Kidney glomerular epithelial cell (primary cell): ENCODE measurements around the gene ROCK2.
"Not testable (repeated sequence)": the region's sequence is repeated elsewhere in the genome, so short reads cannot be mapped to it uniquely, and the experiment has no call there.

ENCODE experiments used
- DNase-seq: peaks from one replicate; lab custom pipeline; 2025; lab: John Stamatoyannopoulos, UW

Gene ROCK2

DNA sequence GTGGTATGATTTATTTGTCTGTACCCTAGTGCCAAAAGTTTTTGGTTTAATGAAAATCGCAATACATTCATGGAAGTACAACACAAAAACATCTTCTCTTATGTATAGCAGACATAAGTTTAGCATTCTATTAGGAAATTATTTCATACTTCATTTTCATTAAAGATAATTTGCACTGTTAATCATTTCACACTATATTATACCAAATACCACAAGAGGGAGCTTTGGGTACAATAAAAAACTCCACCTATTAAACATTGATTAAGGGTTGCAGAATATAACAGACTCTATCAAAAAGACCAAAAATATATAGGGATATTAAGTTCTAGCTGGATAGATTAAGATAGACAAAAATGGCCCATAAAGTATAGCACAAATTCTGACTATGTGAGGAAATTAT is 110.1 kb downstream of the ROCK2 start:
- peak; percentile 26 for DNase-seq

DNA sequence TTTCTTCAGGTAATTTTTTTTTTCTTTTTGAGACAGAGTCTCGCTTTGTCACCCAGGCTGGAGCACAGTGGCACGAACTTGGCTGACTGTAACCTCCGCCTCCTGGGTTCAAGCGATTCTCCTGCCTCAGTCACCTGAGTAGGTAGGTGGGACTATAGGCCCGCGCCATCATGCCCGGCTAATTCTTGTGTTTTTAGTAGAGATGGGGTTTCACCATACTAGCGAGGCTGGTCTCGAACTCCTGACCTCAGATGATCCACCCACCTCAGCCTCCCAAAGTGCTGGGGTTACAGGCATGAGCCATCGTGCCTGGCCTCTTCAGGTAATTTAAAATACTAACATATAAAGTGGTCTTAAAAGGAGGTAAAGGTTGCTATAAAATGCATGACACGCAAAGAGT is 113.2 kb downstream of the ROCK2 start:
- not testable (repeated sequence) for DNase-seq

DNA sequence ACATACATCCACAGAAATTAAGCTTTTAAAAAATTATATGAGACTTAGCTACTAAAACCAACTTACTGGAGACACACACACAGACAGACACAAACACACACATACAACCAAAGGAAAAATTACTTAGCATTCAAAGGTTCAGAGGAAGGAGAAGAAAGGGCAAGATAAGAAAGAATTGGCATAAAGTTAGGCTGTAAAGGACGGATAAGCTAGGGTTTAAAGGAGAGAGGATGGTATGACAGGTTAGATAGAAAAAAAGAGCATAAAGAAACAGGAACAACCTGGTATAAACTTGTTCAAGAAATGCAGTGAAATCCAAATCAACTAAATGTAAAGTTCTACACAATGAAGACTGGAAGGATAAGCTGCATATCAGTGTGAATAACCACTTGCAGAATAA is 115.7 kb downstream of the ROCK2 start:
- no peak for DNase-seq

DNA sequence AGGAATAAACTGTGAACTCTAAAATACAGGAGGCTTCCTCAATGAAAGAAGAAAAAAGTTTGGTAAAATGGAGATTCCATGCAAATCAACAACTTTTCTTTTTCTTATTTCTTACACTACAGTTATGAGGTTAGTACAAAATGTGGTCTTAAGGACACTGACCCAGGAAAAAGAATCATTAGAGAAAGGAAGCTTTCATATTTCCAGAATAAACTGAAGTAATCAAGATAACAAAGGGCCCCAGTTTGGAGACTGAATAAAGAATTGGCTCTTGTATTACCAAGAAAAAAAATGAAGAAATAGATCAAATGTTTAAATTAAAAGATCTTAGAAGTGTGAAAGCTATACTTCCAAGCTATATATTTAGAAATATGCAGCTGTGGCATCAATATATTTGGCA is 116.8 kb downstream of the ROCK2 start:
- no peak for DNase-seq

DNA sequence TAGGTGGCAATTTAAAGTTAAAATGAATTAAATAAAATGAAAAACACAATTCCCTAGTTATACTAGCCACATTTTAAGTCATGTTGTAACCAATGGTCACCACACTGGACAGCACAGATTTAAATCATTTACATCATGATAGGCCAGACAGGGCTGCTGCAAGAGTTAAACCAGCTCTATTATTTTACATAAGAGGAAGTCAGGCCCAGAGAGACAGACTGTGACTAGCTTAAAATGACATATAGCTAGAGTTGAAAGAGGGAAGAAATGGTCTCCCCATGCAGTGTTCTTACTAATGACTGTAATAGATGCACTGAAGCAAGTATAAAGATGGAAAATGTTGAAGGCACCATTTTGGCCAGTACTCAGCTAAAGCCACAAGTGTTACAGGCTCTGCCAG is 119.5 kb downstream of the ROCK2 start:
- DNase-seq: no peak

DNA sequence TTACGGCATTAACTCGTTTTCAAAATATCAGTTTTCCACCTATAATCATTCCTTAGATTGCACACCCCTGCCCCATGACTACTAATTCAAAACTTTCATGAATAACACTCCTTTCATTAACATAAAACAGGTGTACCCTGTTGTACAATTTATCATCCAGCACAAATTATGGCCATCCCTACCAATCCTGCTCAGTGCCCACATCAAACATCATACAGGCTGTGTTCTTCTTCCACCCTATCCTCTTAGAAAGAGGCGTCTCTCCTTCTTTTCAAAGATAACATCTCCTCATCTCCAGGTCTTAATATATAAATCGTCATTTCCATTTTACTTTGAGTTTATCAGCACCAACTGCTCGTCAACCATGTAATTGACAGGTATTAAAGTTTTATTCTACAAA is 121.6 kb downstream of the ROCK2 start:
- no peak for DNase-seq

DNA sequence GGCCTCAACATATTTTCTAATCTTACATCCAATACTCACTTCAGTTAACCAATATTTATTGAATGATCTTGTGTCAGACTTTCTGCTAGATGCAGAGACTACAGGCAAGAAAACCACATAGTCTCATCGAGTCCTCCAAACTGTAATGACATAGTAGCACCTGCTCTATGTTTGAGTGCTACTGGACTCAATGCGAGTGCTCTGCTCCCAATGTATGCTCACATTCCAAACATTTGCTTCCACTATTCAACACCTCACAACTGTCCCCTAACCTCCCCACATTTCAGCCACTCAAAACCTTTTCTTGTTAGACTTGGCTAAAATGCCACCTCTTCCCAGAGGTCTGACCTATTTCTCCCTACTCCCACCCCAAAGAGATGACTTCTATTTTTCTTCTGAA is 124.0 kb downstream of the ROCK2 start:
- DNase-seq: no peak

DNA sequence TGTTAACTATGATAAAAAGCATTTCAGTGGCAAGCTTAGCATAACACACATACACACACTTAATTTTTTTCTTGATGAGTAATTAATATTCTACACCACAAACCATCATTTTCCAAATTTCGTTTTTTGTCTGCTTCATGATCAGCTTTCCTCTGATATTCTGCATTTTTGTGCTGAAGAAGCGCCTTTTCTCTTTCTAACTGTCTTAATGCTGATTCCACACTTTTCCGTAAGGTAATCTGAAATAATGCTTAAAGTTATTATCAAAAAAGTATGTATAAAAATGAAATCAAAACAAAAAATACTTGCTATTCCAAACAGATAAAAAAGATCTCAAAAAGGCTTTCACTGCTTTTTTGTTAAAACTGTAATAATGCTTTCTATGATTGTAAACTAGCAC is 129.0 kb downstream of the ROCK2 start:
- no peak for DNase-seq

DNA sequence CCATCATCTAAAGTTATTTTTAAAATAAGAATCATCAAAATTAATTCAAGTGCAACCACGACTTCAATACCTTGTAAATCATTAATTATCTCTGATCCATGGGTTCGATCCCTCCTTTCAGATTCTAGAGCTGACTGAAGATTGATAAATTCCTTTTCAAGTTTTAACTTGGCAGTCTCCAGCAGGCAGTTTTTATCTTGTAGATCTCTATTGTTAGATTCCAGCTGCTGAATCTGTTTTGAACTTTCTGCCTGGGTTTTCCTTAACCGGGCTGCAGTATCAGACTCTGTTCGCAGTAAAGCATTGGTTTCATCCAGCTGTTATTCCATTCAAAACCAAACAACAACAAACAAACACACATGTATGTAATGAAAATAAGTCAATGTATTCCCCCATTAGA is 129.7 kb downstream of the ROCK2 start:
- DNase-seq: no peak

DNA sequence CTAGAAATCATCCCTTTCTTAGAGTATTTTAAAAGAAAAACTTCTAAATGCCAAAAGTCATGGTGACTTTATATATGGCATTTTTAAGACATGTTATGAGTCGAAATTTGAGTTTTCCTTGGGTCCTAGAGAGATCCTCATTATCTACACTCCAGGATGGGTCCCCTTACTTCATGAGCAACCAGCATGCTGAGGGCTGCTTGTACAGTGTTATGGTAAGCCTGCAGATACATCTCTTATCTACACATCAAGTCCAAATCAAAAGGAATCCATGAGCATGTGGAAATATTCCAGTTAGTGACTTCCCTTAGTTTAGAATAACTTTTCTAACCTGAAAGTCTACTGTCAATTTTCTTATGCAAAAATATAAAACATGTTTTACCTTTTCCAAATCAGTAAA is 130.5 kb downstream of the ROCK2 start:
- no peak for DNase-seq

DNA sequence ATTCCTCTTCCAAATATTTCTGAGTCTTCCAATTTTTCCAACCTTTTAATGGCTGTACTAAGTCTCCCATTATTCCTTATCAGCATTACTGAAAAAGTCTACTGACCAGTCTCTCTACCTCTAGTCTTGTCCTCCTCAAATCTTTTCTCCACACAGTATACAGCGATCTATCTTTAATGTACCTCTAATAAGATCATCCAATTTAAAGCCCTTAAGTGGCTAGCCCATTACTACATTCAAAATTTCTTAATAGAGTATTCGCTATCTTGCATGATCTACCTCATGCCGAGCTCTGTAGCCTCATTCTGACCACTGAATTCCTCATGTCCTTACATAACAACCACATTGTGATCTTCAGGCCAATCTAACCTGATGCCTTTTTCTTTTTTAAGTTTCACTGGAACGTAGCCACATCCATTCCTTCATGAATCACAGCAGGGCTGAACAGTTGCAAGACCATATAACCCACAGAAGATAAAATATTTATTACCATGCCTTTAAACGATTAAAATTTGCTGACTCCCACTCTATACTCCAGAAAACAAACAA is 131.3 kb downstream of the ROCK2 start:
- DNase-seq: no peak

DNA sequence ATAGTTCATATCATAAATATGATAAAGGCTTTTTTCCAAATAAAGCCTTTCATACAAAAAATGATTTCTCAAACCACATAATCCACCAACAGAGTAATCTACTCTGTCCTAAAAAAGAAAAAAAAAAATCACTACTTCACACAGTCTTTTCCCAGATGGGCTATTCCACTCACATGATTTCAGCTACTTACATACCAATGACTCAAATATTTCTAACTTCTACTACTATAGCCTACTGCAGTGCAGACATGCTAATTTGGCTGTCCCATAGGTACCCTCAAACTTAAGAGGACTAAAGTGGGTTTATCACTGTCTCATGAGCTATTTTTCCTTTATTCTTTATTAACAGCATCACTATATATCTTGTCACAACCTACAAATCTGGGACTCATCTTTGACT is 131.8 kb downstream of the ROCK2 start:
- no peak for DNase-seq

DNA sequence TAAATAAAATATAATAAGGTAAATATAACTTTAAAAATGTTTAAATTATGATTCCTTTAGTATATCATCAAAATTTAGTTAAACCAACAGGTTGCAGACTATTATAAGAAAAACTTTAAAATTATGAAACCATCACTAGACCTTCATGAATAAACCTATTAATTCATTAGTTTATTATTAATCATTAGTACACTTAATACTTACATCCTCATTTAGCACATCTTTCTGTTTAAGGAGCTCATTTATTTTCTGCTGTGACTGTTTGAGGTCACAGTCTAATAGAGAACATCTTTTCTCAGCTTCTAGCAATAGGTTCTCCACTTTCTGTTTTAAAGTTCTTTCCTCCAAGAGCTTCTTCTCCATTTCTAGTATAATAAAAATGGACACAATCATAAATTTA is 136.4 kb downstream of the ROCK2 start:
- no peak for DNase-seq

DNA sequence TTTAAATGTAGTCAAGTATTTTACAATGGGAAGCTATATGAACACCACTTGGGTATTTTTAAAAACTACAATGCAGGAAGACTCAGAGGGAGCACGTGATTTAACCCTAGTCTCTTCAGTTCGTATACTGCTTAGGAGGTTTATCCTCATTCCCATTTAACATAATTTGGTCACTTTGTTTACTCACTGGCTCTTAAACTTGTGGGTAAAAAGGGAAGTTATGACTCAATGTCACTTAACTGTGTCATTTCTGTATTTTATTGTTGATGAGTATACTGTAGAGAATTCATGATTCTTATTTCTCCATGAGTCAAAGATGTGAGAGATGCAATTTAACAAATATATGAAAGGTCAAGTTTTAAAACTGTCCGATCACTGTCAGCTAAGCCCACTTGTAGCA is 141.0 kb downstream of the ROCK2 start:
- DNase-seq: no peak

DNA sequence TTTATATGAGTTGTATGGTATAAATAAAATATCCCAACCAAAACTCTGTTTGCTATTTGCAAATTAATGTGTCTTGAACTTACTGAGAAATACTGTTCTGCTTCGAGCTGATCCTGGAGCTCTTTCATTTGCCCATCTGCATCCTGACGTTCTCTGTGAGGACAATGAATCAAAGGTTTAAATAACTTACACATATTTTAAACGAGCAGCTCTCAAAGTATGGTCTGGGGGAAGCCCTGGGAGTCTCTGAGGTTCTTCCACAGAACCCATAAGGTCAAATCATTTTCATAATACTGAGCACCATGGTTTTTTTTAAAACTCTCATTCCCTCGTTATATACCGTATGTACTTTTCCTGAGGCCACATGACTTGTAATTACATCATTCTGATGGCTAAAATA is 142.5 kb downstream of the ROCK2 start:
- no peak for DNase-seq

DNA sequence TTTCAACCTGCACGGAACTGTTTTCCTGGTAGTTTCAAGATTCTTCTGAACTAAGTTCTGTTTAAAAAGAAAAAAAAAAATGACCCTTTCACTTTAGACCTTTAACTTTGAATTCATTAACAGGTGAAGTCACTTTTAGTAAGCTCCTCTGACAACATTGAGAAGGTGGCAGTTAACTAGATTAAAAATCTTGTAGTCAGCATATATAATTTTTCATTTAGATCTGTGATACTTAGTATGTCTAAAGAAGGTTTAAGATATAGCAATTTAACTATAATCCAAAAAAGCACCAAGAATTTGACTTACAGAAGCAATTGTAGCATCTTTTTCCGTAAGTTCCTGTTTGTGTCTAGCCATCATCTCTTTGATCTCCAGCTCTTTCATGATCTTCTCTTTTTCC is 143.8 kb downstream of the ROCK2 start:
- no peak for DNase-seq

DNA sequence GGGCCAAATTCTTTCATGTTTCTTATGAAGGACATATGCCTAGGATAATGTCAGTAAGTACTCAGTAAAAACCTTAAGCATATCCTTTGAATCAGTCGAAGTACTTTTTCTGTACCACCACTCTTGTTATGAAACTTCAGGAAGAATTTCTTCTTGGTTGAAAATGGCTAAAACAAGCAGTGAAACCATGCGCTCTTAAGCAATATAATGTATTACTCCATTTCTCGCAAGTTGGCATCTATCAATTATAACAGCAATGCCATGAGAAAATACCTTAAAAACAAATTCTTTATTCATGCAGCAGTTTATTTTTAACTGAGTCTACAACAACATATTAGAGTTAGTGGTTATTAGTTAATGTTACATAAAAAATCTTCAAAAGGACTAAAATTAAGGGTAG is 148.2 kb downstream of the ROCK2 start:
- DNase-seq: no peak

DNA sequence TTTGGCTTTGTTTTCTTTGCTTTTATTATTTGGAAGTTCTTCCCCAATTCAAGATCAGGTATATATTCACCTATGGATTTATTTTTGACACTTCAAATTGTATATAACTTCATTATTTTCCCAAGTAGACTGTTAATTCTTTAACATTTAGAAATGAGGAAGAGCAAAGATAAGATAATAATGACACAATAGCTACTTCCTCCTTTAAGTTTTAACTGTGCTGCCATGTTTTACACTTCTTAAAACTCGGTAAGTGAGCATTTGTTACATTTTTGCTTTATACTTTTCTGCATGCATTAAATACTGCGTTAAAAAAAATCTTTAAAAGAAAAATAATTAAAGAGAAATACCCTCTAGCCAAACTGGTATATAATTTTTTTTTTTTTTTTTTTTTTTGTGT is 156.7 kb downstream of the ROCK2 start:
- DNase-seq: no peak

DNA sequence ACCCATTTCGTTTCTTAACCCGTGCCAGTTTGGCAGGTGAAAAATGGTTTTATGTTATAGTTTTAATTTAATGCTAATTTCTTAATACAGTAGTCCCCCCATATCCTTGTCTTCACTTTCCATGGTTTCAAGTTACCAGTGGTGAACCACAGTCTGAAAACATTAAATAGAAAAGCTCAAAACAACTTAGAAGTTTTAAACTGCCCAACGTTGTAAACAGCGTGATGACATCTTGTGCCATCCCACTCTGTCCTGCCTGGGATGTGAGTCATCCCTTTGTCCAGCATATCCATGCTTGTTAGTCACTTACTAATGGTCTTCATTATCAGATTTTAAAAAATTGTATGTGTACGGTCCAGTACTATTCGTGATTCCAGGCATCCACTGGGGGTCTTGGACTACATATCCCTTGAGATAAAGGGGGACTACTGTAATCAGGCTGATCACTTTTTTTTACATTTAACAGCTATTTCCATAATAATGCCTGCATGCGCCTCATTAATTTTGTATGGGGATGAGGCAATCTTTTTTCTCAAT is 157.3 kb downstream of the ROCK2 start:
- DNase-seq: no peak

DNA sequence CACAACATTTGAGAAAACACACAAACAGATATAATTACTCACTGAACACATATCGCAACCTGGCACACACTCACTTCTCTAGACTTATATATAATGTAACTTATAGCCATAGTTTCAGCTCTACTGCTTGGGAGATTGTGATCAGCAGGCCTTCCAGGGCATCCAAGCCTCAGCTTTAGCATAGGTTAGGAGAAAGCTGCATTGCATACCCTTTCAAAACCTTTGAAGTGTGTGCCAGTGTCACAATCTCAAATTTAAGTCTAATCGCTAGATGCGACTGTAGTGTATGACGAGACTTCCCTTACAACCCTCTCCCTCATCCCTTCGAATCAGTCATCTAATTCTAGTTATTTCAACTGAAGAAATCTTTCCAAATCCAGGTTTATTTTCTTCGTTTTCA is 158.3 kb downstream of the ROCK2 start:
- no peak for DNase-seq

DNA sequence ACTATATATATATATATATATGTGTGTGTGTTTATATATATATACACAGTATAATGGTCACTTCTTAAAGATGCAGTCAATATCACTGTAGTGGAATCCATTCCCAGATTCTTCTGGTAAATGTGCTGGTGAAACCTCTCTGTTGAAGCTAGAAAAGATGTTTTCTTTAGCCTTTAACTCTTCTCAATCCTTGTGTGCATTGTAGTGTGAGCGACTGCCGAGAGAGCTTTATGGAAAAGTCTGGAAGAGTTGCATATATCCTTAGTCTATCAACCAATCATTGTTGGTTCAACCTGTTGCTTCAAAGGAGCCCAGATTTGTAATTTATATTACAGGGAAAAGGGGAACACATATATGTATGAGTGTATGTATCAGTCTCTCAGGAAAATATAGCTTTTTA is 161.5 kb downstream of the ROCK2 start:
- DNase-seq: no peak

DNA sequence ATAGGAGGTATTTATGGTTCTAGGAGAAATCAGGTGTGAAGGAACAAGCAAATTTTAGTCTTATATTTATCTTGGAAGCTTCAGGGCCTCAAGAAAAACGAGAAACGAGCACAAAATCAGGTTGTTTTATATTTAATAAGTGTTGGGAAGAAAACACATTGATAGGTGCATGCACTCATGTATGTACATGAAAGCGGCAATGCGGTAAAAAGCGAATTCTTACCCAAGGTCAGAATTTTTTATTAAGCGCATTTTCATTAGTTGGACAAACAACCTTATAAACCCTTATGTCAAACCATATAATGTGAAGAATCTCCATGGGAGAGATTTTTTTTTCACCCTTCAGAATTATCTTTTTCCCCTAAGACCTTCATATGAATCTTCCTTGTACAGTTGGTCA is 163.8 kb downstream of the ROCK2 start:
- no peak for DNase-seq

DNA sequence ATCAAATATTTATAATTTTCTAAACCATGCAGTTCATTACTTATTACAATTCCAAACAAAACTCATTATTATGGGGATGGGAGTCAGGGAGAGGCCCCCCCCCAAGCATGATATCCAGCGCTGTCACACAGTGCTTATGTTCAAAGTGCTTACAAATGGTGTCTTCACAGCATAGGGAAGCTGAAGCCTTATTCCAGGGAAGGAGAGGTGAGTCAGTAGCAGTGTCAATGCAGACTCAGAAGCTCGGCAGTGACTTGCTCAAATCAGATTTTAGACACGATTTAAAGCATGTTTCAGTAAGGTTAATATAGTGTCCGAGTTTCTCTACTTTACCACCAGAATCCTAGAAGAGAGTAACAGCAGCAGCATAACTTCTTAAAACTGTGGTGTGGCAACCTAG is 164.5 kb downstream of the ROCK2 start:
- no peak for DNase-seq

DNA sequence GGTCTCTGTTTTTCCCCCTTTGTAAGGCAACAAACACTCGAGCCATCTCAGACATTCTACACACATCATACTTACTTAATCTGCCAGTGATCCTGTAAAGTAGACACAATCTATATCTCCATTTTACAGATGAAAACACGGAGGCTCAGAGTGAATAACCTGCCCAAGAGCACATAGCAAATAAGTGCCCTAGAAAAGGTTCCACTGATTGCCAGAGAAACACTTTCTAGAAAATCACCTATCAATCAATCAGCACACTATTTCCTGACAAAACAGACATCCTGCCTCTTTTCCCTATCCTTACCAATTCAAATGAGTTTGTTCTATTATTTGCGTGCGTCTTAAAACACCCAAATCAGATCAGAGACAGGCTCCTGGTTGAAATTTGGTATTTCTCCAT is 165.2 kb downstream of the ROCK2 start:
- no peak for DNase-seq
